Measurements from ENCODE around the gene OR11A1.

The OR11A1 gene

DNA sequence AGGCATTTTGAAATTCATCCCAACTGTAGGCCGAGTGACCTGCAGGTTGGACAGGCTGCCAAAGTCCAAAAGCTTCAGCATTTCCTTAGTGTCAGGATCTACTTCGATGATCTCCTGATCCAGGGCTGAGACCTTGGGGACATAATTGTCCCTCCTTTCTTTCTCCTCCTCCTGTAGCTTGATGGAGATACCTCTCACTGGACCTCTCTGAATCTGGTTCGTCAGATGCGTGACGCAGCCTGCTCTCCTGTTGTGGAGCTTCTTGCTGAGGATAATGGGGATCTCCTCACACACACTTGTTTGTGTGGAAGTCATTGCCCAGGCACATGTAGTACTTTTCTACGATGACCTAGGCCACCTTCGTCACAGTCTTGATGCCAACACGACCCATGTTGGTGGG, 32.4 kb upstream of the OR11A1 start:
- Mint-ChIP-seq H3K36me3 (no peaks in the 10 kb centered on the region), H3K9me3 (no peaks in the 10 kb centered on the region), H3K4me3 (no peak overlapping the region), H3K27me3 (peaks cover 24% of the 10 kb centered on the region), H3K27ac (no peak overlapping the region), H3K4me1 (no peaks in the 10 kb centered on the region)
- ATAC-seq, result no peak

DNA sequence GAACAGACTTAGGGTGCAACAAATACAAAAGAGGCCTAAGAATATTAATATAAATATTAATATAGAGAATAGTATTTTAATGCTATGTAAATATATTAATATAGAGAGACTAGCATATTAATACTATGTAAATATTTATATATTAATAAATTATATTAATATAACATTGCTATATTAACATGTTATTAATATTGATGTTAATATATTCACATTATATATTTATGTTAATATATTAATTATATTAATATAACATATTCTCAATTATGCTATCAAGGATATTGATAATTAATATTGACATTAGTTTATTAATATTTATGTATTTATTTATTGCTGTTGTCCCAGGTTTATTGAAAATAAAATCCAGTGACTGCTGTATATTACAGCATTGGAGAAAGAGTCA, 32.0 kb upstream of the OR11A1 start:
- H3K4me1 Mint-ChIP-seq, result no peaks in the 10 kb centered on the region
- no peak for ATAC-seq
- no peak overlapping the region for H3K4me3 Mint-ChIP-seq
- H3K9me3 Mint-ChIP-seq, result no peaks in the 10 kb centered on the region
- H3K36me3 Mint-ChIP-seq, result no peaks in the 10 kb centered on the region
- no peak overlapping the region for H3K27ac Mint-ChIP-seq
- H3K27me3 Mint-ChIP-seq, result peaks cover 24% of the 10 kb centered on the region

DNA sequence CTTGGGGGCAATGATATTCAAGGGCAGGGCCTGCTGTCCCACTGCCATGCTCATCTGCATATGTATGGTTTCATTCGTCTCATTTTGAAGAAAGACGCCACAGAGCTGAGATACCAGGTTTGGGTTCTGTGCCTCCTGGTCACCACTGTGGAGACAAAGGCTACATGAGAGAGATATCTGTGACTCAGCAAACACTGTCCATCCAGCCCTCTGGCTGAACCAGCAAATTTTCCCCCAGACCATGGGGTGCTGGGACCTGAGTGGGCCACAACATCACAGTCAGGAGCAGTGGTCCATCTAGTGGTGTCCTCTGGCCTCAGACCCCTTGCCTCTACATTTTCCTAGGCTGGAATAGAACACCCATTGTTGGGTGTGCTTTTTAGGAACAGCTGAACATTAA, 30.8 kb upstream of the OR11A1 start, which contains the start of gene MAS1L:
Gene MAS1L, minus strand, starts transcription at position 297 of the 400 bp plus-strand sequence. Its CDS starts 54 bp downstream, at position 243.
- H3K36me3 Mint-ChIP-seq, result no peaks in the 10 kb centered on the region
- H3K27ac Mint-ChIP-seq, result no peak within 1 kb of the TSS
- H3K4me3 Mint-ChIP-seq, result no peak within 1 kb of the TSS
- H3K27me3 Mint-ChIP-seq, result peaks cover 25% of the 10 kb centered on the region
- peaks cover under 1% of the 10 kb centered on the region for H3K9me3 Mint-ChIP-seq
- no peak for ATAC-seq
- no peaks in the 10 kb centered on the region for H3K4me1 Mint-ChIP-seq

DNA sequence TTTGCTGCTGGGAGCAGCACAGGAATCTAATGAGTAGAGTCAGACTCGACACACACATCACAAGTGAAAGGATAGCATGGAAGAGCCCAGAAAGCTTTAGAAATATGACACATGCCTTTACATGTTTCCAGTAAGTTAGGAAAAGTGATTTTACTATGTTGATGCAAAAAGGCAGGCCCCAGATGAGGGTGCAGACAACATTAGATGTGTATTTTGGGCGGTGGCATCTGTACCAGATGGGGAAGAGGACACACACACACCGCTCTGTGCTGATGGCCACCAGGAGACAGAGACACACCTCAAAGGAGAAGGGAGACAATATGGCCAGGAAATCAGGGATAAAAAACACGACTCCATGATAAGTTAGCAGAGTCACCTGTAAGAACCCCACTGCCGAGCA, 30.3 kb upstream of the OR11A1 start:
- Mint-ChIP-seq H3K36me3 (no peaks in the 10 kb centered on the region), H3K27me3 (peaks cover 31% of the 10 kb centered on the region), H3K9me3 (peaks cover 3% of the 10 kb centered on the region), H3K27ac (no peak overlapping the region), H3K4me3 (no peak overlapping the region), H3K4me1 (no peaks in the 10 kb centered on the region)
- ATAC-seq, result no peak

DNA sequence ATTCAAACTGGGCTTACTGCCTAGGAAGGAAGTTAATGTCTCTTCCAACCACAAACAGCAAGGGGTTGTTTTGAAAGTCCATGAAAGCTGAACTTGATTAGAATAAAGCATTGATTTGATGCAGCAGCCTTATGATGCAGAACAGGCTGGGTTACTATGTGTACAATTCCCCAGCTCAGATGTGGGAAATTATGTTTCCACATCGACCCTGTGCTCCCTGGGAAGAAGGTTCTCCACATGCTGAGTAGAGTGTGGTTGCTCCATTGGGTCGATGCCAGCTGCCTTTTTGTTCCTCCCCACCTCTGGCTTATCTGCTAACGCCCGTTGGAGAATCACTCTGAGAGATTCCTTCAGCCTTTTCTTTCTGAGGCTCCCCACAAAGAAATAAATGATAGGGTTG, 29.7 kb upstream of the OR11A1 start:
- no peak for ATAC-seq
- Mint-ChIP-seq H3K9me3 (peaks cover 3% of the 10 kb centered on the region), H3K27me3 (peaks cover 36% of the 10 kb centered on the region), H3K4me1 (no peaks in the 10 kb centered on the region), H3K36me3 (no peaks in the 10 kb centered on the region), H3K4me3 (no peak overlapping the region), H3K27ac (no peak overlapping the region)

DNA sequence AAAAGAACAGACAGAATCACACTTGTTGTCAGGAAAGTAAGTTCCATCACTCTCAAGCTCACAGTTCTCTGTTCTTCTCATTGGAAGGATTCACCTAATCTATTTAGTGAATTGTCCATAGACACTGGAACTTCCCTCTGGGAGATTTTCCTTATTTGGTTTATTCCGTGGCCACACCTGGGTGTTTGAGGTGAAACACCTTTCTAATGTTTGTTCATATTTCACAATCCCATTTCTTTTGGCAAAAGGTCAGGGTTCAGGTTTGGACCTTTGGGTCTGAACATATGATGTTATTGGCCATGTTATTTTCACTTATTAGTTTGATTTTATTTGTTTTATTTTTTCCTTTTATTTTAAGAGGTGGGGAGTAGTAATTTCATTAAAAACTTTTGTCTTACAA, 26.9 kb upstream of the OR11A1 start:
- no peak overlapping the region for H3K4me3 Mint-ChIP-seq
- peaks cover 6% of the 10 kb centered on the region for H3K9me3 Mint-ChIP-seq
- no peak for ATAC-seq
- H3K36me3 Mint-ChIP-seq, result no peaks in the 10 kb centered on the region
- no peak overlapping the region for H3K27ac Mint-ChIP-seq
- peaks cover 36% of the 10 kb centered on the region for H3K27me3 Mint-ChIP-seq
- no peaks in the 10 kb centered on the region for H3K4me1 Mint-ChIP-seq

DNA sequence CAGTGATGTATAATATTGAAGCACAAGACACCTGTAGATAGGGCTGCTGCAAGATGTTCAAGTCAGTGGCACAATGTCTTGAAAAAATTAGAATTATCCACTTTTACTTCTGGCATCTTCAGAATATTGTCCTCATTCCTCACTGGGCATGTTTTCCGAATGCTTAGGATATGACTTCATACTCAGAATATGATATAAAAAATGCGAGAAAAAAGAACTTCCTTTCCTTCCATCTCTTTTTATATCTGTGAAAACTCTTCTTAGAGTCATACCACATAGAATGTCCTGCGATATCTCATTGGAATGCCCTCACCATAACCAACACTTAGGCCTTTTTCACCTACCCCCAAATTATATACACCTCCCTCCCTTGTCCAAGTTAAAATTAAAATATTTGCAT, 26.3 kb upstream of the OR11A1 start:
- no peak overlapping the region for H3K4me3 Mint-ChIP-seq
- no peak for ATAC-seq
- peaks cover 36% of the 10 kb centered on the region for H3K27me3 Mint-ChIP-seq

DNA sequence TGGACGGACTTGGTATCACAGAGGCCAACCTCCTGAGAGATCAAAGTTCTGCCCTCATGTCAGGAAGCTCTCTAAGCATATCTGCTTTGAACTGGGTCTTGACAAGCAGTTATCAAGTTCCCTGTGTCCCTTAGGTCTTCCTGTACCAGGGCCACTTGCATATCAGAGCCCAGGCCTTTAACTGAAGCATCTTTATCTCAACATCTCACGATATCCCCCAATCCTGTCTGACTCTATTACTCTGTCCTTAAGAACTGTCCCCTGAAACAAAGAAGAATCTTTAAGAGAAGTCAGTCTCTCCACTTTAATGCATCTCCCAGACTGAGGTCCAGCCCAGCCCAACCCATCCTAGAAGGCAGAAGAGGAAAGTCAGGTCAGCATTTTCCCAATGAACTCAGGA, 22.7 kb upstream of the OR11A1 start:
- H3K27me3 Mint-ChIP-seq, result peaks cover 13% of the 10 kb centered on the region
- H3K36me3 Mint-ChIP-seq, result no peaks in the 10 kb centered on the region
- H3K4me1 Mint-ChIP-seq, result no peaks in the 10 kb centered on the region
- peaks cover 6% of the 10 kb centered on the region for H3K9me3 Mint-ChIP-seq
- no peak for ATAC-seq
- no peak overlapping the region for H3K4me3 Mint-ChIP-seq
- no peak overlapping the region for H3K27ac Mint-ChIP-seq

More for the DNA sequence above, 26.3 kb upstream of the OR11A1 start:
- no peak overlapping the region for H3K27ac Mint-ChIP-seq
- no peaks in the 10 kb centered on the region for H3K4me1 Mint-ChIP-seq
- H3K36me3 Mint-ChIP-seq, result no peaks in the 10 kb centered on the region
- H3K9me3 Mint-ChIP-seq, result peaks cover 6% of the 10 kb centered on the region

DNA sequence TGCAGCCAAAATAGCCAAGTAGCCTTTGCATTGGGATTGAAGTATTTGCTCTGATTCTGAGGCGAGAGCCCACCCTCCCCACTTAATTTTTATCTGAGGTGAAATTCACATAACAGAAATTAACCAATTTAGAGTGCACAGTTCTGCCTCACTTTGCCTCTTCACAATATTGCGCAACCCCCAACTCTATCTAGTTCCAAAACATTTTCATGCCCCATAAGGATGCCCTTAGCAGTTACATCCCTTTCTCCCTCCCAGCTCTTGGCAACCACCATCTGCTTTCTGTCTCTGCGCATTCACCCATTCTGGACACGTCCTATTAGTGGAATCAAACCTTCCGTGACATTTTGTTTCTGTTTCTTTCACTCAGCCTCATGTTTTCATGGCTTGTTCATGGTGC, 21.9 kb upstream of the OR11A1 start:
- H3K27me3 Mint-ChIP-seq, result peaks cover 13% of the 10 kb centered on the region
- no peak overlapping the region for H3K27ac Mint-ChIP-seq
- no peaks in the 10 kb centered on the region for H3K36me3 Mint-ChIP-seq
- no peak overlapping the region for H3K4me3 Mint-ChIP-seq
- H3K4me1 Mint-ChIP-seq, result no peaks in the 10 kb centered on the region
- peaks cover 6% of the 10 kb centered on the region for H3K9me3 Mint-ChIP-seq
- no peak for ATAC-seq

DNA sequence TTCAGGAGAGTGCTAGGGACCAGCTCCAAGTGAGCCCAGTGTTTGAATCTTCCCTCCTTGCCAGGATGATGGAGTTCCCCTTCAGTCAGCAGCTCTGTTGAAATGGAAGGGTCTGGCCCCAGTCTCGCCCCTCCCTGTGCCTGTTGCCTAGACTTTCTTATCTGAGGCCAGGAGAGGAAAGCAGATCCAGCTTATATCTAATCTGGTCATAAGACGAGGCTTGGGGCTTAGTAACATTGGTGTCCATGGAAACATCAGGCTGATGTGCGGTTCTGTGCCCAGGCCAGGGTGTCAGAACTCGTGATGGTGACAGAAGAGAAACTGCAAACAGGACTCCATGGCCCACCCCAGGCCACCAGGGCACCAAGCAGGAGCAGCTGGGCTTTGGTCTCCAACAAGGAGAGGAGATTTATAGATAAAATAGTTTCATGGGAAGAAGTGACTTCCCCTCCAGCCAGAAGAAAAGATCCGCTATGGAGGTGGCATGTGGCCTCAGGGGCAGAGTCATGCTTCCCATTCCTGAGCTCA, 21.1 kb upstream of the OR11A1 start:
- Mint-ChIP-seq H3K9me3 (peaks cover 10% of the 10 kb centered on the region), H3K36me3 (no peaks in the 10 kb centered on the region), H3K27me3 (peaks cover 17% of the 10 kb centered on the region), H3K4me1 (no peaks in the 10 kb centered on the region), H3K4me3 (no peak overlapping the region), H3K27ac (no peak overlapping the region)
- no peak for ATAC-seq

DNA sequence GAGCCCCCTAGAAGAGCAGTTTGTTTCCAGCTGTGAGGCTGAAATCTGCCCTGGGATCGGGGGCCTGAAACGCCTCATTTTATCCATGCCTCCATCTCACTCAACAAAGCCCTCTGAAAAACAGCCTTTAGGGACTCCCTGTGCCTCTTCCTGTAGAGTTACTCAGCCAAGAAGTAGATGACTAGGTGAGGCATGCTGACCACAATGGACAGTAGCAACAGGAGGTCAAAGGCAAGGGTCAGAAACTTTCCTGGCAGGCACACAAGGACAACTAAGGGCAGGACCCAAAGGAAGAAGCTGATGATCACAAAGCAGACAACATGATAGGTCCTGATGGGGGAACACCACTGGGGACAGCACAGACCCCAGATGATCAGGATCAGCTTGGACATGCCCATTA, 18.1 kb upstream of the OR11A1 start:
- no peak for ATAC-seq
- no peaks in the 10 kb centered on the region for H3K36me3 Mint-ChIP-seq
- no peak overlapping the region for H3K27ac Mint-ChIP-seq
- H3K9me3 Mint-ChIP-seq, result peaks cover 5% of the 10 kb centered on the region
- no peaks in the 10 kb centered on the region for H3K4me1 Mint-ChIP-seq
- H3K4me3 Mint-ChIP-seq, result no peak overlapping the region
- H3K27me3 Mint-ChIP-seq, result peaks cover 13% of the 10 kb centered on the region

DNA sequence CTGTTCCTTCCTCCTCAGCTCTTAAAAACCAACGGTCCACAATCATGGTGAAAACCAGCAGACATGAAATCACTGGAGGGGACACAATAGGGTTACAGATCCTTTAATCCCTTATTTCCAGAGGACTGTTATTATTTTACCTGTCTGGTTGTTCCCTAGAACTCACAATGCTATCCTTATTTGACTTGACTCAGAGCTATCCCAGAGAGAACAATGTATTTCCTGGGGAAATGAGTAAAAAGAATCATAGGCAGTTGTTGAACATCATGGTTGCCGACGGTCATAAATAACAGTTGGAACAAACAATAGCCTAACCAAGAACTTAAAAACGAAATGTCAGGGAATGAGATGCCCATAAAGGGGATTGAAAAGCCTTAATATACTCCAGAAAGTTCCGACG, 9.4 kb upstream of the OR11A1 start:
- no peaks in the 10 kb centered on the region for H3K4me1 Mint-ChIP-seq
- no peaks in the 10 kb centered on the region for H3K36me3 Mint-ChIP-seq
- no peak overlapping the region for H3K4me3 Mint-ChIP-seq
- H3K27me3 Mint-ChIP-seq, result peaks cover 27% of the 10 kb centered on the region
- no peaks in the 10 kb centered on the region for H3K9me3 Mint-ChIP-seq
- ATAC-seq, result no peak
- no peak overlapping the region for H3K27ac Mint-ChIP-seq

DNA sequence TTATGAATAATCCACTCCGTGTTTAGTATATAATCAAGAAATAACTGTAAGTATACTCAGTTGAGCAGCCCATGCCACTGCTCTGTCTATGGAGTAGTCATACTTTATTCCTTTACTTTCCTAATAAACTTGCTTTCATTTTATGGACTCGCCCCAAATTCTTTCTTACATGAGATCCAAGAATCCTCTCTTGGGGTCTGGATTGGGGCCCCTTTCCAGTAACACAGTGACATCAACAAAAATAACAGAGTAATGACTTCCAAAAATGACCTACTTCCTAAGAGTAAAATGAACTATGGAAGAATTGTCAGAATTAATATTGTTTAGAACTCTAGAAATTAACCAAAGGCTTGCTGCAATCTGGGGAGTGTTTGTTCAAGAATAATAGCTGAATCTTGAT, 8.9 kb upstream of the OR11A1 start:
- H3K27me3 Mint-ChIP-seq, result peaks cover 27% of the 10 kb centered on the region
- ATAC-seq, result no peak

DNA sequence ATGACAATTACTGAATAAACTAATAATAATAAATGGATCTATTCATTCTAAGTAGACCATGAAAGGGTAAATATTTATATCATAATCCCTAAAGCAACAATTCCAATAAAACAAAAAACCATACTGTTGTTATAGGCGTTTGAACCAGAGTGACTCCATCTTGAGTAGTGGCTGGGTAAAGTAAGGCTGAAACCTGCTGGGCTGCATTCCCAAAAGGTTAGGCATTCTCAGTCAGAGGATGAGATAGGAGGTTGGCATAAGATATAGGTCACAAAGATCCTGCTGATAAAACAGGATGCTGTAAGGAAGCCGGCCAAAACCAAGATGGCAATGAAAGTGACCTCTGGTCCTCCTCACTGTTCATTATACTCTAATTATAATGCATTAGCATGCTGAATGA, 8.4 kb upstream of the OR11A1 start:
- no peak for ATAC-seq
- Mint-ChIP-seq H3K36me3 (no peaks in the 10 kb centered on the region), H3K27me3 (peaks cover 27% of the 10 kb centered on the region), H3K9me3 (no peaks in the 10 kb centered on the region), H3K4me3 (no peak overlapping the region), H3K27ac (no peak overlapping the region), H3K4me1 (no peaks in the 10 kb centered on the region)

More for the DNA sequence above, 8.9 kb upstream of the OR11A1 start:
- Mint-ChIP-seq H3K9me3 (no peaks in the 10 kb centered on the region), H3K36me3 (no peaks in the 10 kb centered on the region), H3K27ac (no peak overlapping the region), H3K4me3 (no peak overlapping the region), H3K4me1 (no peaks in the 10 kb centered on the region)

DNA sequence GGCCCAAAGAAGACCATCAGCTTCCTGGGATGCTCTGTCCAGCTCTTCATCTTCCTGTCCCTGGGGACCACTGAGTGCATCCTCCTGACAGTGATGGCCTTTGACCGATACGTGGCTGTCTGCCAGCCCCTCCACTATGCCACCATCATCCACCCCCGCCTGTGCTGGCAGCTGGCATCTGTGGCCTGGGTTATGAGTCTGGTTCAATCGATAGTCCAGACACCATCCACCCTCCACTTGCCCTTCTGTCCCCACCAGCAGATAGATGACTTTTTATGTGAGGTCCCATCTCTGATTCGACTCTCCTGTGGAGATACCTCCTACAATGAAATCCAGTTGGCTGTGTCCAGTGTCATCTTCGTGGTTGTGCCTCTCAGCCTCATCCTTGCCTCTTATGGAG, 5.2 kb upstream of the OR11A1 start:
- Mint-ChIP-seq H3K4me1 (no peaks in the 10 kb centered on the region), H3K36me3 (no peaks in the 10 kb centered on the region), H3K27ac (no peak overlapping the region), H3K27me3 (peaks cover 11% of the 10 kb centered on the region), H3K9me3 (no peaks in the 10 kb centered on the region), H3K4me3 (no peak overlapping the region)
- ATAC-seq, result peak; percentile 38

DNA sequence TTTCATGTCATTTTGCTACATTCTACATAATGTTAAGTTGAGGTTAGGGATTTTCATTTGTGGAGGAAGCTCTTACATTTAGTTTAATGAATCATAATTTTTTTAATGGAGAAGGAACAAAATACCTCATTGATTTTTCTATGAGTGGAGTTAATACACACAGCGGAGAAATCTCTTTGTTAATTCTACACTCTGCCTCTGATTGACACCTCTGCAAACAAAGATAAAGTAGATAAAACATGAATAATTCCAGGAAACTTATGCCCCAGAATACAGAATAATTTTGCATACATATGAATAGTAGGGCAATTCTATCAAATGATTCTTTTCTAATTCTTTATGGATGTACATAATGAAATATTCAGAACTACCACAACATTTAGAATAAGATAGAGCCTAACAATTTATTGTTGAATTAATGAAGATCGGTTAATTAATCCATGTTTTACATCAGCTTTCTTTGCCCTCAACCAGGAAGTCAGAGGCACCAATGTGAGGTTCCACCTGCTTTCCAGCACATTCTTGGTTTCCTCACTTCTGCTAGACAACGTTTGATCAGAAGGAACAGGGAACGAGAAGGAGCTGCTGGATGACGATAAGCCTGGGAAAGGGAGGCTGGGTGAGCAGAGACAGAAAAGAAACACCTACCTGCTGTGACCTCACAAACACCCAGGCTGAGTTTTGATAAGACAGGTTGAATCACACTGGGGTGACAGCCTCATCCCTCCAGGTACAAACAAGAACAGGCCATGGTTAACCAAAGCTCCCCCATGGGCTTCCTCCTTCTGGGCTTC, 4.3 kb upstream of the OR11A1 start:
- Mint-ChIP-seq H3K36me3 (no peaks in the 10 kb centered on the region), H3K27ac (no peak overlapping the region), H3K9me3 (no peaks in the 10 kb centered on the region), H3K27me3 (peaks cover 11% of the 10 kb centered on the region), H3K4me3 (no peak overlapping the region), H3K4me1 (no peaks in the 10 kb centered on the region)
- ATAC-seq, result no peak

Data from stimulated activated memory B cell treated with anti-CD40 and anti-IgM and Interleukin-4, amounts not matched to agents 10 μg/mL and 1 μg/mL and 100 μg/mL, for 72 hours (primary cell).